ENCODE results near the gene RAPGEF5.

DNA sequence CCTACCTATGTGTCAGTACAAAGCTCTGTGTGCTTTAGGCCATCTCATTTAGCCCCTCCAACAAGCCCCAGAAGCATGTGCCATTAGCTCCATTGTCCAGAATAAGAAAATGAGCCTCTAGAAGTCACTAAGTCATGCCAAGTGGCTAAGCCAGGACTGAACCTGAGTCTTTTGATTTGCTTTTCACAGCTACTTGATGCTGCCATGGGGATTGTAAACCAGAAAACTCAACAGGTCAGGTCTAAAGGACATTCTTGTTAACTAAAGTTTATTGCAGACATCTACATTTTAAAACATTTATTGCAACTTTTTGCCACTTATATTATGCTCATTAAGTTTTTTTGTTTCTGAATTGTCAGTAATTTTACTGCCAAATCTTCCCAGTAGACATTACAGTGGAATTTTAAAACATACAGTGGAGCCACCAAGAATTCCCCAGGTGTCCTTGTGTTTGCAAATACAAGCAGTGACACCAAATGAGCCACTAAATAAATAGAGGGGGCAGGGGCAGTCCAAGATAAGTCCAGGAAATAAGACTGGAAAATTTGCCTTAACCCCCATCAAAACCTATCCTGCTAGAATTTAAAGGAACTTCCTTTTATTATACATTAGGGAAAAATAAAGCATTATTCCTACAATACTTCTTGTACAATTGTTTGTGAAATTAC is 115.9 kb downstream of the RAPGEF5 start:
- TF ChIP-seq, protein P1, sequence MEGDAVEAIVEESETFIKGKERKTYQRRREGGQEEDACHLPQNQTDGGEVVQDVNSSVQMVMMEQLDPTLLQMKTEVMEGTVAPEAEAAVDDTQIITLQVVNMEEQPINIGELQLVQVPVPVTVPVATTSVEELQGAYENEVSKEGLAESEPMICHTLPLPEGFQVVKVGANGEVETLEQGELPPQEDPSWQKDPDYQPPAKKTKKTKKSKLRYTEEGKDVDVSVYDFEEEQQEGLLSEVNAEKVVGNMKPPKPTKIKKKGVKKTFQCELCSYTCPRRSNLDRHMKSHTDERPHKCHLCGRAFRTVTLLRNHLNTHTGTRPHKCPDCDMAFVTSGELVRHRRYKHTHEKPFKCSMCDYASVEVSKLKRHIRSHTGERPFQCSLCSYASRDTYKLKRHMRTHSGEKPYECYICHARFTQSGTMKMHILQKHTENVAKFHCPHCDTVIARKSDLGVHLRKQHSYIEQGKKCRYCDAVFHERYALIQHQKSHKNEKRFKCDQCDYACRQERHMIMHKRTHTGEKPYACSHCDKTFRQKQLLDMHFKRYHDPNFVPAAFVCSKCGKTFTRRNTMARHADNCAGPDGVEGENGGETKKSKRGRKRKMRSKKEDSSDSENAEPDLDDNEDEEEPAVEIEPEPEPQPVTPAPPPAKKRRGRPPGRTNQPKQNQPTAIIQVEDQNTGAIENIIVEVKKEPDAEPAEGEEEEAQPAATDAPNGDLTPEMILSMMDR (IDR thresholded peaks at IDR 0.05) = no peak
- TF ChIP-seq EP300 (IDR thresholded peaks at IDR 0.05) = no peak
- TF ChIP-seq POLR2AphosphoS5 (IDR thresholded peaks at IDR 0.05) = no peak

Data from stomach (tissue), 4 donors.